GM23248 (cell line): ENCODE data around the gene SHISA9. TPM values are rescaled to one million over a fixed set of nuclear protein-coding genes. Genes with fewer than 3 reads are reported as not detected.

ENCODE experiments used
- DNase-seq: peaks from one replicate; pipeline ENCODE4 v3.0.0-alpha.2; 2015
- H2AFZ ChIP-seq: fragments of 200-600 bp; sonication (generic); 2 replicates; pipeline ENCODE4 v1.6.1; 2016; ENCODE audit warnings: antibody characterized with exemption
- H3F3A ChIP-seq: fragments of 200-600 bp; sonication (generic); 2 replicates; pipeline ENCODE4 v1.6.1; 2016; ENCODE audit warnings: mild to moderate bottlenecking, antibody characterized with exemption, mixed run types; ENCODE audit not compliant: insufficient read depth
- H3K27ac ChIP-seq: fragments of 200-600 bp; sonication (generic); 2 replicates; pipeline ENCODE4 v1.5.1; 2016; ENCODE audit warnings: mild to moderate bottlenecking
- H3K27me3 ChIP-seq: fragments of 200-600 bp; sonication (generic); replicated peaks from 2 replicates; pipeline ENCODE4 v1.6.1; 2016; ENCODE audit warnings: mild to moderate bottlenecking; ENCODE audit not compliant: insufficient read depth
- H3K36me3 ChIP-seq: fragments of 200-600 bp; sonication (generic); 2 replicates; pipeline ENCODE4 v1.6.1; 2016; ENCODE audit warnings: low read depth, mild to moderate bottlenecking
- H3K4me1 ChIP-seq: fragments of 200-600 bp; sonication (generic); 2 replicates; pipeline ENCODE4 v1.6.1; 2016; ENCODE audit warnings: mild to moderate bottlenecking; ENCODE audit not compliant: insufficient read depth
- H3K4me2 ChIP-seq: fragments of 200-600 bp; sonication (generic); one replicate; pipeline ENCODE4 v1.6.1; 2016; ENCODE audit warnings: mild to moderate bottlenecking; ENCODE audit not compliant: unreplicated experiment
- H3K4me3 ChIP-seq: fragments of 200-600 bp; sonication (generic); 2 replicates; pipeline ENCODE4 v1.5.1; 2016; ENCODE audit warnings: mild to moderate bottlenecking
- H3K79me2 ChIP-seq: fragments of 200-600 bp; sonication (generic); 2 replicates; pipeline ENCODE4 v1.6.1; 2016; ENCODE audit warnings: mild to moderate bottlenecking; ENCODE audit not compliant: insufficient read depth
- H3K9ac ChIP-seq: fragments of 200-600 bp; sonication (generic); 2 replicates; pipeline ENCODE4 v1.6.1; 2016; ENCODE audit warnings: mild to moderate bottlenecking
- H3K9me2 ChIP-seq: fragments of 200-600 bp; sonication (generic); 2 replicates; pipeline ENCODE4 v1.6.1; 2016; ENCODE audit warnings: mixed run types, mild to moderate bottlenecking, moderate library complexity; ENCODE audit not compliant: insufficient read depth
- H3K9me3 ChIP-seq: fragments of 200-600 bp; sonication (generic); one replicate; pipeline ENCODE4 v1.6.1; 2017; ENCODE audit warnings: low read depth
- H4K20me1 ChIP-seq: fragments of 200-600 bp; sonication (generic); 2 replicates; pipeline ENCODE4 v1.6.0; 2016; ENCODE audit not compliant: insufficient read depth
- EZH2 ChIP-seq: fragments of 200-600 bp; sonication (generic); IDR thresholded peaks from 2 replicates; pipeline ENCODE4 v1.6.1; 2018; ENCODE audit warnings: antibody characterized with exemption, mild to moderate bottlenecking; ENCODE audit not compliant: insufficient read depth, poor library complexity, severe bottlenecking
- EZH2phosphoT487 ChIP-seq: fragments of 200-600 bp; sonication (generic); IDR thresholded peaks from 2 replicates; pipeline ENCODE4 v1.6.1; 2018; ENCODE audit warnings: antibody characterized with exemption, moderate library complexity, mild to moderate bottlenecking, low read depth; ENCODE audit not compliant: insufficient read depth
- WGBS, 2 experiments: methylation state at CpG; one replicate each; pipeline ENCODE4 v1.1.6; 2015 to 2017; ENCODE audit warnings: low lambda C conversion rate in 2 of 2, low coverage in 1 of 2; ENCODE audit errors: missing lambda C conversion rate in 2 of 2; 5-methylcytosine and 5-hydroxymethylcytosine counted together
- in situ Hi-C: fragments of 300-500 bp; cut with MboI; formaldehyde crosslinking; loops from 2 replicates; pipeline ENCODE4 v1.15.0; 2020
- polyA plus RNA-seq: library from polyadenylated mRNA; unstranded; fragments of >200 nt; fragmentation: Nextera tagmentation; extraction: Ambion mirVana; gene quantifications from 2 replicates; pipeline ENCODE4 v1.2.1, GENCODE V29; 2016
- total RNA-seq: library from RNA; depleted of rRNA; stranded (reverse); fragments of >200 nt; shearing (Covaris generic); gene quantifications from 2 replicates; pipeline ENCODE4 v1.2.3, GENCODE V29; 2014

Gene SHISA9
- total and polyA plus RNA-seq, 2 experiments from 2014 or later: not detected

DNA sequence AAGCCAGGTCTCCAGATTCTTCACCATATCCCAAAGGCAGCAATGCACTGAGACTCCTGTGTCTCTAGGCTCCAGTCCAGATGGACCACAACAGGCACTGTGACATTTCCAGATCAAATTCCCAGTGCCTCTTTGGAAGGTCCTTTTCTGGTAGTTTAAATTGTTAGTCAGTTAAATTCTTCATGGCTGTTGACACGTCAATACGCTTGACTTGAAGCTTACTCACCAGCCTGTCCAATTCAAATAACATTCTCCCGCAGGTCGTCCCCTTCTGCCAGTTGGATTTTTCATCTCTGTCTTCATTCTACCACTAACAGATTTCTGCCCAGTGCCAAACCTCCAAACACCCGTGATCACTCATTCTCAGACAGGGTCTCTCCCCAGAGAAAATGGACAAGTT lies 86.7 kb downstream of the SHISA9 start:
- no peaks in the 10 kb centered on the region for H3K9me3 ChIP-seq
- no peak overlapping the region for H3K9ac ChIP-seq
- H3K4me1 ChIP-seq: no peaks in the 10 kb centered on the region
- no peaks in the 10 kb centered on the region for H4K20me1 ChIP-seq
- no peak overlapping the region for H2AFZ ChIP-seq
- no peak overlapping the region for H3K4me2 ChIP-seq
- in situ Hi-C loops: no loop called here
- 48 to 54% methylated on average over 5 of the region's 5 CpGs for WGBS, 2 experiments
- H3K36me3 ChIP-seq: no peaks in the 10 kb centered on the region
- no peaks in the 10 kb centered on the region for H3K9me2 ChIP-seq
- DNase-seq: no peak
- TF ChIP-seq EZH2 (no peak), EZH2phosphoT487 (no peak)
- H3K27me3 ChIP-seq: no peaks in the 10 kb centered on the region
- no peak overlapping the region for H3K4me3 ChIP-seq
- H3K79me2 ChIP-seq: no peaks in the 10 kb centered on the region
- no peaks in the 10 kb centered on the region for H3F3A ChIP-seq
- no peak overlapping the region for H3K27ac ChIP-seq

DNA sequence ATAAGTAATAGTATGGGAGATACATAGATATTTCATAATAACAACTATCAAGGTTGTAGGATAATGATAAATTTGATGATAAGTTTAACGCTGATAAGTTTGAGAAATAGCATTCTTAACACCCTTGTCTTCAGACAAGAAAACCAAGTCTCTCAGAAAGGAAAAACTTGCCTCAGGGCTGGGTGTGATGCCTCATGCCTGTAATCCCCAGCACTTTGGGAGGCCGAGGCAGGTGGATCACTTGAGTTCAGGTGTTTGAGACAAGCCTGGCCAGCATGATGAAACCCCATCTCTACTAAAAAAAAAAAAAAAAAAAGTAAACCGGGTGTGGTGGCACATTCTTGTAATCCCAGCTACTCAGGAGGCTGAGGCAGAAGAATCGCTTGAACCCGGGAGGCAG lies 90.7 kb downstream of the SHISA9 start:
- WGBS, 2 experiments: 29 to 39% methylated on average over 5 of the region's 5 CpGs
- TF ChIP-seq EZH2phosphoT487 (no peak), EZH2 (no peak)

DNA sequence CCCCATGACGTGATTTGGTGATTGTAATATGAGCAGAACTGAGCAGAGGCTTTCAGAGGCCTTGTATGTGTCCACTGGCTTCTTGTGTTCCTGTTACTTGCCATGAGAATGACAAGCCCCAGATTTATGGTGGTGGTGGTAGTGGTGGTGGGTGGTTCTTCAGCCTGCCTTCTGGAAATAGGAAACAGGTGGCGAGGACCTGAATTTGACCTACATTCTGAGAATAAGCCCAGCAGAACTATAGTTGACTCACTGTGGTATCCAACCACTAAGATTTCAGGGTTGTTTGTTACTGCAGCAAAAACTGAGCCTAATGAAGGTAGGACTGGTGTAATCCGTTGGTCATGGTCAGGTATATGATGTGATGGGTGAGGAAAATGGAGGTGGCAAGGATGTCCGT lies 93.0 kb downstream of the SHISA9 start:
- Histone ChIP-seq H3K9ac (no peak overlapping the region), H2AFZ (no peak overlapping the region), H3K9me2 (no peaks in the 10 kb centered on the region), H3K79me2 (no peaks in the 10 kb centered on the region), H3K27ac (no peak overlapping the region), H3K9me3 (no peaks in the 10 kb centered on the region), H3K27me3 (no peaks in the 10 kb centered on the region), H3K4me2 (no peak overlapping the region), H4K20me1 (no peaks in the 10 kb centered on the region), H3K36me3 (no peaks in the 10 kb centered on the region), H3F3A (no peaks in the 10 kb centered on the region), H3K4me3 (no peak overlapping the region), H3K4me1 (no peaks in the 10 kb centered on the region)
- no peak for DNase-seq
- in situ Hi-C loops: no loop called here
- WGBS, 2 experiments: 15% methylated on average over 4 of the region's 4 CpGs
- TF ChIP-seq EZH2: no peak
- TF ChIP-seq EZH2phosphoT487: no peak

More for the DNA sequence above, 90.7 kb downstream of the SHISA9 start:
- no peak overlapping the region for H3K4me2 ChIP-seq
- no peak overlapping the region for H2AFZ ChIP-seq
- no peak for DNase-seq
- no peaks in the 10 kb centered on the region for H3F3A ChIP-seq
- H3K4me1 ChIP-seq: no peaks in the 10 kb centered on the region
- H3K9me2 ChIP-seq: no peaks in the 10 kb centered on the region
- no peaks in the 10 kb centered on the region for H4K20me1 ChIP-seq
- H3K36me3 ChIP-seq: no peaks in the 10 kb centered on the region
- in situ Hi-C loops: no loop called here
- H3K9ac ChIP-seq: no peak overlapping the region
- no peaks in the 10 kb centered on the region for H3K79me2 ChIP-seq
- H3K27ac ChIP-seq: no peak overlapping the region
- no peaks in the 10 kb centered on the region for H3K27me3 ChIP-seq
- H3K9me3 ChIP-seq: no peaks in the 10 kb centered on the region
- H3K4me3 ChIP-seq: no peak overlapping the region

DNA sequence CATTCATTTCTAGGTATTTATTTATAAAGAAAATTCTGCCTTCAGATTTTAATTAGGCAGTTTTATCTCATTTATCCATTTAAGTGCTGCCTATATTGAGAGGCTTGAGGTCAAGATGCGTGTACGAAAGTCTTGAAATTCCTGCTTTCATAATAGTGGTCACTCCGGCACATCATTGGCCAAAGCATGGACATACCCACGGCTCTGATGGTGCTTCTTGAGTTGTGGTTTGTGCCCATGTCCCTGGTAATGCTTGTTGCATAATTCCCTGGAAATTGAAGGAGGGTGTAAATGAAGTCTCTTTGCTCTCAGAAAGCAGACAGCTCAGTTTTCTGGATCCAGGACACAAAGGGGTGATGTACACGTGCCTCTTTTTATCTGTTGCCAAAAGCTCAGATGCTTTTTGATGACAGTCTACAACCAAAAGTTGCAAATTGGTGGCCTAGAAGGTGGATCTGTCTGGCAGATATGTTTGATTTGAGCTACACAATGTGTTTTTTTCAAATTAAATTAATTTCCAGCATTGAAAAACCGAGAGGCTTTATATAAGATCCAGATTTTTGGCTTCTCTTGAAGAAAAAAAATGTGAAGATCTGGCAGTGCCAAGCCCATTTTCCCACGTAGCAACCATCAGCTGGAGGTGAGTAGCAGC lies 94.4 kb downstream of the SHISA9 start:
- no peak overlapping the region for H3K4me2 ChIP-seq
- no peak overlapping the region for H3K9ac ChIP-seq
- in situ Hi-C loops: no loop called here
- TF ChIP-seq EZH2phosphoT487 (no peak), EZH2 (no peak)
- no peaks in the 10 kb centered on the region for H3K4me1 ChIP-seq
- no peak overlapping the region for H2AFZ ChIP-seq
- no peaks in the 10 kb centered on the region for H3F3A ChIP-seq
- no peak overlapping the region for H3K4me3 ChIP-seq
- H3K9me2 ChIP-seq: no peaks in the 10 kb centered on the region
- H3K79me2 ChIP-seq: no peaks in the 10 kb centered on the region
- WGBS, 2 experiments: 15 to 19% methylated on average over 7 of the region's 7 CpGs
- H4K20me1 ChIP-seq: no peaks in the 10 kb centered on the region
- H3K9me3 ChIP-seq: no peaks in the 10 kb centered on the region
- H3K27ac ChIP-seq: no peak overlapping the region
- no peaks in the 10 kb centered on the region for H3K36me3 ChIP-seq
- DNase-seq: no peak
- no peaks in the 10 kb centered on the region for H3K27me3 ChIP-seq
